ENCODE results near the gene TBRG4.
"Not testable (repeated sequence)": the region's sequence is repeated elsewhere in the genome, so short reads cannot be mapped to it uniquely, and the experiment has no call there.

TBRG4 gene

DNA sequence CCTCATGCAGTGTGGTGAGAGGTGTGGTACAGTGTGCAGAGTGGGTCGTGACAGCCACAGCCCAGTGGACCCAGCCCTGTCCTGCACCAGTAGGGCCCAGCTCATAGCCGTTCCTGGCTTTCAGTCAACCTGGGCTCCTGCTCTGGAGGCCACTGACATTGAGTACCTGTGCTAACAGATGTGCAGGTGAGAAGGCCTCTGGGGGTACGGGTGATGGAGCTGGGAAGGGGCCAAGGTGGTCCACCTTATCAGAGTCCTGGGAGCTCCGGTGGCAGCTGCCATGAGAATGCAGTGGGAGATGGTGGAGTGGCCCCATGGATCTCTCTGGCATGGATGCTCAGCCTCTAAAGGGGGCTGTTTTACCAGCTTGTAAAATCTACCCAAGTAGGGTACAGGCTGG lies 6.1 kb upstream of the TBRG4 start:
- no peak for DNase-seq (ENCODE audit: low read depth in 2 of 2)

DNA sequence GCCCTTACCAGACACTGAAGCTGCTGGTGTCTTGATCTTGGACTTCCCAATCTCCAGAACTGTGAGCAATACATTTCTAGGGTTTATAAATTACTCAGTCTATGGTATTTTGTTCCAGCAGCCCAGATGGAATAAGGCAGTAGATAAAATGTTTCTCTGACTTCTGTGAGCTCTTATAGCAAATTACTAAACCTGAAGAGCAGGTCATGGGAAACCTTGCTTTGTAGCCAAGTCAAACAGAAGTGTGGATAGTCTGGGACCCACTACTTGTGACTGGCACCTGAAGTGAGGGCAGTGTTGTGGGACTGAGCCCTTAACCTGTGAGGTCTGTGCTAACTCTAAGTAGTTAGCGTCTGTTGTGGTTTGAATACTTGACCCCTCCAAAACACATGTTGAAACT lies 4.6 kb upstream of the TBRG4 start:
- no peak for DNase-seq (ENCODE audit: low read depth in 2 of 2)

DNA sequence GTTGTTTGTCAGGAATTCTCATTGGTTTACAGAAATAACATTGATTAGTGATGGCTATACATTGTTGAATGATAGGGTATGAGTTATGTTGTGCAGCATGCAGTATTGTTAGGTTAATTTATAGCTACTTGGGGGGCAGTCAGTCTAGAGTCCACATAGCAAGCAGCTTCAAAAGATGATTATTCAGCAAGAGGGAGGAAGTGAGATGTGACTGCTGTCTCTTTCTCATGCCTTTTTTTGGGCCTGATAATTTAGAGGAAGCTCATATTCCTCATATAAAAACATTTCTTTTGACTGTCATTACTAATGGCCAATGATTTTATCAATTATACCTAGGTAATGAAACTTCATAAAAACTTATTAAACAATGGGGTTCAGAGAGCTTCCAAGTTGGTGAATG lies 3.4 kb upstream of the TBRG4 start:
- DNase-seq (ENCODE audit: low read depth in 2 of 2): no peak

DNA sequence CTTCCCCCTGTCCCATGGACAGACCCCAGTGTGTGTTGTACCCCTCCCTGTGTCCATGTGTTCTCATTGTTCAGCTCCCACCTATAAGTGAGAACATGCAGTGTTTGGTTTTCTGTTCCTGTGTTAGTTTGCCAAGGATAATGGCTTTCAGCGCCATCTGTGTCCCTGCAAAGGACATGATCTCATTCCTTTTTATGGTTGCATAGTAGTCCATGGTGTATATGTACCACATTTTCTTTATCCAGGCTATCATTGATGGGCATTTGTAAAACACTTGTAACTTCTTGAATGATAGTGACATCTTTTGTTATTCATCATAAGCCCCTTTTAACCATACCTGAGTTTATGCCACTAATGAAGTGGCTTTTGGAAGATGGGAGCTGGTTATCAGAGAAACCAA lies 2.8 kb upstream of the TBRG4 start:
- not testable (repeated sequence) for DNase-seq (ENCODE audit: low read depth in 2 of 2)

DNA sequence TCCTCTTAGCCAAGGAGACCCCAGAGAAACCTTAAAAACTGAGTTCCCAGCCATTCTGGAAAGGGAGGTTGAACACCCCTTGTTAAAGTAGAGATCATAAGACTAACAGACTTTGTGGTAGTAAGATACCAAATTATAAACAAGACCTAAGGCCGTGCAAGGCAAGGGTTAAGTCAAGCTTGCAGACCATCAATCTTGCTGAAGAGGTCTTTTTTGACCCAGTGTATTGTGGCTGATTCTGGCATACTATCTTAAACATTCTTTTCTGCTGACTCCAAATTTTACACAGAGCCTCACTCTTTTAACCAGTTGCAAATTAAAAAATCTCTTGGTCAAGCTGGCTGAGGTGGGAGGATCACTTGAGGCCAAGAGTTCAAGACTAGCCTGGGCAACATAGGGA lies 1.2 kb upstream of the TBRG4 start:
- DNase-seq (ENCODE audit: low read depth in 2 of 2): no peak

DNA sequence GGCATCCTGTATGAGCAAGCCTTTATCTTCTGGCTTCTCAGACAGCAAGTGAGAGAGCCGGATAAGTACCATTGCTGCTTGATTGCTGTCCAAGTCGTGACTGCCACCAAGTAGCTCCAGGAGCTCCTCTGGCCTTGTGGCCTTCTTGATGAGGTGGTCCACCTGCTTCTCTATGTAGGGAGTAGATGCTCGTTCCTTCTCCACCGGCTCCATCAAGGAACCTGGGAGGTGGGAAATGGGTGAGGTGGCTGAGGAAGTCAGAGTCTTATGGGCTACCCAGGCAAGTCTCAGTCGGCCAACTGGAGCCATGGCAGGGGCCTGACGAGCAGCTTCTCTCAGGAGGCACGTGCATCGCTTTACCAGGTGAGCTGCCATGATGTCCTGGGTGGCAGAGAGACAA lies 2.6 kb downstream of the TBRG4 start:
- no peak for DNase-seq (ENCODE audit: low read depth in 2 of 2)

DNA sequence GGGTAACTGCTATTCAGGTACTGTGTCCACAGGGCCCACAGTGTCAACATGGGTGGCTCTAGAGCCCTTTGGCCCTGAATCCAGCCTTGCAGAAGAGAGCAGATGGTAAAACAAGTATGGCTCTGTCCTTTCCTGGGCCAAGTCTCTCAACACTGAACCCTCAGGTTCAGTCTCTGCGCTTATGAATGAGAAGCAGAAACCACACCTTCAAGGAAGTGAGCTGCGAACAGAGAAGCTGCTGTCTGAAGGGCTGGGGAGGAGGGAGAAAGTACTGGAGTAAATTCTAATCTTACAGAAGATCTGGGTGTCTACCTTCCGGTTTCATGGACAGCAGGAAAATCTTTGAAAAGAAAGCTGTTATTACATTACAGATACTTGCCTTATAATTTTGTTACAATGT lies 4.1 kb downstream of the TBRG4 start:
- DNase-seq (ENCODE audit: low read depth in 2 of 2): no peak

DNA sequence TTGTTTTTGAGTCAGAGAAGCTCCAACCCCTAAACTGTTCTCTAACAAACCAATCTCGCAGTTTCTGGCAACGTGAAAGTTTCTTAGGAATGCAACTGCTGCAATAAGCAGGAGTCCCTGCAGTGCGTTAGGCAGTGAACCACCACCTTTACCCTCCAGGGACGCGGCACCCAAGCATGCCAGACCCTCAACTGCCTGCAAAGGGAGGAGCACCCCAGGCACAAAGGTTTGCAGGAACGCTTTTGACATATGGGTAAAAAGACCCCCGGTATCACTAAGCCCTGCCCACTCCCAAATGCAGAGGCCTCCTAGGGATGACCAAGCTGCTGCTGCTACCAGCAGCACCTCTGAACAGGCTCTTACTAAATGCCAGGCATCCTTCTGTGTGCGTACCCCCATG lies 4.7 kb downstream of the TBRG4 start:
- DNase-seq (ENCODE audit: low read depth in 2 of 2): no peak

DNA sequence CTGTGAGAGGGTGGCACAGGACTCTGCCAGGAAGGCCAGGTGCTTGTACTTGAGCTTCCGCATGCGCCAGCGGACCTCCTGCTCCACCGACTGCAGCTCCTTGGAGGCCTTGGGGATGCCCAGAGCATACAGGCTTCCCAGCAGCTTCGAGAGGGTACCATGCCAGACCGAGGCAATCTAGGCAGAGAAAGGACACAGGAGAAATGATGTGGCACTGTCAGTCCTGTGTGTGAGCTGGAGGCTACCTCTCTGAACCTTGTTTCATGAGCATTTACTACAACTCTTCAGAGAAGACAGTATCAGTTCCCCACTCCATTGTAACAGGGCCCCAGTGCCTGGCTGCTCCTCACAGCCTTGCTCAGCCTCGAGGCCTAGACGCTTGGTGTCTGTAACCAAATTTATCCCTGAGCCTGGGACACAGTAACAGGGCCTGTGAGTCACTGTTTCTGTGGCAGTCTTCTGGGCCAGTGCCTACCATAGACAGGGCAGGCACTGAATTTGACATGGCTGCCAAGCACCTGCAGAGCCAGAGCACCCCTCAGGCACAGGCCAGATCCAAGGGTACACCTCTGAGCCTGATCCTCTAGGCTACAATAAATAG lies 5.8 kb downstream of the TBRG4 start:
- DNase-seq (ENCODE audit: low read depth in 2 of 2): no peak

DNA sequence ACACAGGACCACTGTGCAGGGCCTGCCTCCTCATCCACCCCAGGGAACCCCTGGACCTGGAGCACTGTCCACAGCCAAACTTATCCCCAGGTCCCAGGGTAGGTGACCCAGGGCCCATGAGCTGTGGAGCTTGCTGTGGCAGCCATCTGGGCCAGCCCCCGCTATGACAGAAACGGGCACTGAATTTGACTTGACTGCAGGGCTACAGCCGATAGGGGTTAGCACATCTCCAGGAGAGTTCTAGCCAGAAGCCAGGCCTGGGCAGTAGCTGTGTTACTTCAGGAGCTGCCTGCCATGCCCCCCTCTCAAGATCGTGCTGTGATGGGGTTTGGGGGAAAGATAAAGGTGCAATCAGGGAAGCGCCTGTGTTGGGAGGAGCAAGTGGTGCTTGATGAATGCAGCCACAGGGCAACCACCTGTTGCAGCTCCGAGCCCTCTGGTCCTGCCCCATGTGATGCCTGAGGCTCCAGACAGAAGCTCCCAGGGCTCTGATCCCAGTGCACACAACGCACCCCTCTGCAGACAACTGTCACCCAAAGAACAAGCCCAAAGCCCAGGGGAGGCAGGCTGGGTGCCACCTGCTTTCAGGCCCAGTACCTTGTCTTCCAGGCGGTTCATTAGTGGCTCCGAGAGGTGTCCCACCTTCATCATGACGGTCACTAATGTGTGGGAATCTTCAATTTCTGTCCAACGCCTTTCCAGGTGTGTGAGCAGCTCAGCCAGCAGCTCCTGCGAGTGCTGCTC lies 6.5 kb downstream of the TBRG4 start:
- DNase-seq (ENCODE audit: low read depth in 2 of 2): no peak

DNA sequence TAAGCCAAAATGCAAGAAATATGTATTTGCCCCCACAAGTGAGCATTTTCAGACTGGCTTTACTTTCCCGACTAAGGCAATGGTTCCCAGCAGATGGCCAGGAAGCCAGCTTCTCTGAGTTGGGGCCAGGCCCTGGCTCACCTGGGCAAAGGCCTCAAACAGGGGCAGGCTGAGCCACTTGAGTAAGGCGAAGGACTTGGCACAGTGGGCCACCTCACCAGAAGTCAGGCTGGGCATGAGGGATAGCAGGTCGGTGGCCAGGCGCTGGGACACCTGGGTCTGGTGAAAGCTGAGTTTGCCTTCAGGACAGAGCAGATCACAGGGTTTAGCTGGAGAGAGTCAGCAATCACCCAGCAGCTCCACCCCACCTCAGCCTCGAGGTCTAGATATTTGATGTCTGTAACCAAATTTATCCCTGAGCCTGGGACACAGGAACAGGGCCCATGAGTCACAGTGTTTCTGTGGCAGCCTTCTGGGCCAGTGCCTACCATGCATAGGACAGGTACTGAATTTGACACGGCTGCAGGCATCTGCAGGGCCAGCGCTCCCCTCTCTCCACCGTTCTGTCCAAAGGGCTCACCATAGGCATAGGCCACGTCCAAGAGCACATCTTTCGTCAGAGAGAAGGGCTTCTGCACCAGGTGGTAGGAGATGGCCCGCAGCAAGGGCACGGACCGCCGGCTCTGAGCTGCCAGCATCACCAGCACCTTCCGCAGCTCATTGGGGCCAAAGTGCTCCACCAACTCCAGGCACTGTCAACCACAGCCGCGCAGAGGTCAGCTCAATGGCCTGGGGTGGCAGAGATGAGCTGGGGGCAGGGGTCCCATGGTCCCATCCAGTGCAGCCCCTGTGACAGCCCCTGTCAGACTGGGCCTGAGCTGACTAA lies 7.3 kb downstream of the TBRG4 start:
- no peak for DNase-seq (ENCODE audit: low read depth in 2 of 2)

DNA sequence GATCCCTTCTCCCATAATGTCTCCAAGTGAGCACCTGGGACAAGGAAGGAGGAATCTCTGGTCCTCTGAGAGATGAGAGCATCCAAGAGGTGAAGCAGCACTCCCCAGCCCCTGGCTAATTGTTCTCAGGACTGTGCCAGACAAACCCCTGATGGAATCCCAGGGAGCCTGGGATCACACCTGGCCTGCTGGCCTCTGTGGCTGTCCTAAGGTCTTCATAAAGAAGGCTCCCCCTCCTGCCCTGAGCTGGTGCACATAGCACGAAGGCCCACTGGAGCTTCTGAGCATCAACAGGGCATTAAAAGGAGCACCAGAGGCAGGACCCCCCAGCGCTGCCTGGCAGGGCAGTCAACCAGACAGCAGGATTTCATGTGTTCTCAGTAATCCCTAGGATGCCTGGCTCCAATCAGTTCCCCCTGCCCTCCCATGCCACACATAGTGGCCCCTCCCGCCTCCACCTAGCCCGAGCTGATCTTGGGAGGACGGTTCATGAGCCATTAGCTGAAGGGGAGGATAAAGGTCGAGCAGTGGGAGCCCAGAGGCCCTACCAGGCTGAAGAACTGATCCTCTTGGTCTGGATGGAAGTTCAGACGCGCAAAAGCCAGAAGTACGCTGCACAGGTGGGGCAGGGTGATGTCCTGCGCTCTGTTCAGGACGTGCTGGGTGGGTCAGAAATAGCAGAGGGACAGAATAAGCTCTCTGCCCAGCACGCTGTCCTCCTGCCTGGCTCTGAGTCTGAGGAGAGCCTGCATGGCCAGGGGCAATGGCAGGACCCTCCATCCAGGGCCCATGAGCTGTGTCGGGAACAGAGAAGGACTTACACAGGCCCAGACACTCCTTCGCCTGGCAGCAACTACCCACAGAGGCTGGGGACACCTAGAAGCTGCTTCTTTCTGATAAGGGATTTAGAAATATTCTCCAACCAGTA lies 8.4 kb downstream of the TBRG4 start:
- DNase-seq (ENCODE audit: low read depth in 2 of 2): no peak

DNA sequence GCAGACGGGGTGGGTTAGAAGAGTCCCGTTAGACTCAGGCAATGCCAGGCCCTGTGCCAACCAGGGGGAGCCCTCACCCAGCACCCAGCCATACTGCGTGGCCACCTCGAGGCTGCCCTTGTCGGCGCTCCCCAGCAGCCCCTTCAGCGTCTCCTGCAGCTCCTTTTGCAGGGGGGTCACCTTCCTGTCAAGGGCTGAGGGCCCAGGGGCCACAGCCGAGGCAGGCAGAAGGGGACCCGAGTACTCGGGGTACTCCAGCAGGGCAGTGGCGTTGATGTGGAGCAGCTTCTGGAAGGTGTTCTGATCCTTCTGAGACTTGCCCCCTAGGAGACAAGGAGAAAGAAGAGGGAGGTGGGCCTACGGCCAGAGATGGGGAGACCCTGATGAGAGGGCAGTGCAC lies 9.7 kb downstream of the TBRG4 start:
- no peak for DNase-seq (ENCODE audit: low read depth in 2 of 2)

DNA sequence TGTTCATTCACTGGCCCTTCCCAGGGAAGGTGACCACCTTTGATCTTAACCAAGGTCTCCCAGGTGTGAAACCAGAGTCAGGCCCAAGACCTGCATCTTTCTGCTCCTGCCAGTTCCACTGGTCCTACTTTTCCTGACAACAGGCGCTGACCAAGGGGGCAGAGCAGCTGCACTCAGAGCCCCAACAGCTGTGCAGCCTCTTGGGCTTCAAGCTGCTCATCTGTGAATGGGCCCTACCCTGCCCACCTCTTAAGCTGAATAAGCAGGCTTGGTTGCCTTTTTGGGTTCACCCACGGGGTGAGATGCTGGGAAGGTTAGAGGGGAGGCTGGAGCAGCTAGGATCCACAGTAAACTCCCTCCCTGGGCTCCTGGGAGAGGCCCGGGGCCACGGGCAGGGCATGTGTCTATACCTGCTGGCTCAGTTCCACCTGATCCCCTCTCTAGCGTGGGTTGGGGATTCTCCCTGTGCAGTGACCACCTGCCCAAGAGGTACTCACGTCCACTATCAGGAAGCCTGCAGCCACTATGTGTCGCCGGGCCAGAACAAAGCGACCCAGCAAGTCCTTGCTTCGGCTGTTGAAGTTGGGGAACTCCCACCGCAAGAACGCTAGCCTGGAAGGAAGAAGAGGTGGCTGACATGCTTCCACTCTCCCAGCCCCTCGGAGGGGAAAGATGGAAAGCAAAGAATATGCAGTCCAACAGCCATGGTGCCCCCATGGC lies 10.6 kb downstream of the TBRG4 start:
- no peak for DNase-seq (ENCODE audit: low read depth in 2 of 2)

DNA sequence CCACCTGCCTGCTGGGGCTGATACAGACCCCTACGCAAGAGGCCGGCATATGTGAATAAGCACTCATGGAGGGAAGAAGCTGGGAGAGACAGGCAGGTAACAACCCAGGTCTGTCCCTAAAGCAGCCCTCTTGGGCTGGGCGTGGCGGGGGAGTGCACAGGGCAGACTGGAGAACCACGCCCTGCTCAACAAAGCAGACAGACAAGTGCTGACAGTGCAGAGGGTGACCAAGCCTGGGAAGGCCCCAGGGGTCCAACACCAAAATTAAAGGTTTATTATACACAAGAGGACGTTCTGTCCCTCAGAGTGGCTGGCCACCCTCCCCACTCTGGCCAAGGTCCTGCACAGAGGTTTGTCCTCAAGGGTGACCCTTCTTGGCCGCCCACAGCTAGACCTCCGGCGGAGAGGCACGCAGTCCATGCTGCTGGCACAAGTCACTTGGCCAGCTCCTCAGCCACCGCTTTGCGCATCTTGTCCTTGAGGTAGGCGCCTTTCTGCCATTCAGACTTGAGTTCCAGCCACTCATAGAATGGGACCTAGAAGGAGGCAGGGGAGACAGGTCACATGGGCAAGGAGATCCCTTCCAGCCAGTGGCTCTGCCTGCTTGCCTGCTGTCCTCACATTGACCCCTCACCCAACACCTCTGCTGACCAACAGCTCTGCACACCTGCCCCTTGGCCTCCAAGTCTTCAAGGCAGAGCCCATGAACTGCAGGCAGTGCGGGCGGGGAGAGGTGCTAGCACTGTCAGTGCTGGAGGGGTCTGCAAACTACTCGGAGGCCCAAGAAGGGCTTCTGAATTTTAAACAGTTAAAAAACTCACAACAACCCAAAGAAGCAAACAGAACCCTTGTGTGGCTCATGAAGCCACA lies 11.4 kb downstream of the TBRG4 start:
- DNase-seq (ENCODE audit: low read depth in 2 of 2): no peak

DNA sequence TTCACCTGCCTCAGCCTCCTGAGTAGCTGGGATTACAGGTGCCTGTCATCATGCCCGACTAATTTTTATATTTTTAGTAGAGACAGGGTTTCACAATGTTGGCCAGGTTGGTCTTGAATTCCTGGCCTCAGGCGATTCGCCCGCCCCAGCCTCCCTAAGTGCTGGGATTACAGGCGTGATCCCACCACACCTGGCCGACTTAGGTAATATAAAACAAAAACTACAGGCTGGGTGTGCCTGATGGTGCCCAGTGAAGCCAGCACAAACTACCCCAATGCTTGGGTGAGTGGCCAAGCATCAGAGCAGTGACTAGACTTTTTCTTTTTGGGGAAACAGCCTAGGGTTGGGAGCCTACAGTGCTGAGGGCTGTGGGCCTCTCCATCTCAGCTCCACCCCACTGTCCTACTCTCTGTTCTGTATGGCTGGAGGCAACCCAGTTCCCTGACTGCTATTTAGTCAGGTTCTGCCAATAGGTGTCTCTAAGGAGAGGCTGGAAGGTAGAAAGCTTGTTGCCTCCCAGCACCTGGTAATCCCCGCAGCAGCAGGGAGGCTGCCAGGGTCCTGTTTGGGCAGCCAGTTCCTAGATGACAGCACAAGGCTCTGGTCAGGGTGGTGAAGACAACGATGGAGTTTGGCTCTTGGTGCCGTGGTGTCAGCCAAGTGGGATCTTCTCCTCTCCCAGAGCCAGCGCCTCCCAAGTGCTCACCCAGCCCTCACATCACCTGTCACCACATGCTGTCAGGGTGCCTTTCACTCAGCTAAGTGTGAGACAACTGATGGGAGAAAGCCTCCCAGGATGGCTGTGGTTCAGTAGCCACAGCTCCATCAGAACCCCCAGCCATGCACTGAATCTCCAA lies 12.3 kb downstream of the TBRG4 start:
- no peak for DNase-seq (ENCODE audit: low read depth in 2 of 2)

DNA sequence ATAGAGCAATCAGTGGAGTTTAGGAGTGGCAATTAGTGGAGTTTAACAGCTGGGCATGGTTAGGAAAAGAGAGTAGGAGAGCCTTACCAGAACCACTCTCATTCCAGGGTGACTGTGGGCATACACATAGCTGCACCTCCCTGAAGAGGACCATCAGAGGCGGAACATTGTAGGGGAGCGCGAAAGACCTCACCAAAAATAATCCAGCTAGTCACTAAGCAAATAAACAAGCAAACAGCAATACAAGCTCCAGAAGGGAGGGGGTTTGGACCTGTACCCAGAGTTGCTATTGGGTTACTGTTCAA lies 18.6 kb downstream of the TBRG4 start:
- no peak for DNase-seq (ENCODE audit: low read depth in 2 of 2)

DNA sequence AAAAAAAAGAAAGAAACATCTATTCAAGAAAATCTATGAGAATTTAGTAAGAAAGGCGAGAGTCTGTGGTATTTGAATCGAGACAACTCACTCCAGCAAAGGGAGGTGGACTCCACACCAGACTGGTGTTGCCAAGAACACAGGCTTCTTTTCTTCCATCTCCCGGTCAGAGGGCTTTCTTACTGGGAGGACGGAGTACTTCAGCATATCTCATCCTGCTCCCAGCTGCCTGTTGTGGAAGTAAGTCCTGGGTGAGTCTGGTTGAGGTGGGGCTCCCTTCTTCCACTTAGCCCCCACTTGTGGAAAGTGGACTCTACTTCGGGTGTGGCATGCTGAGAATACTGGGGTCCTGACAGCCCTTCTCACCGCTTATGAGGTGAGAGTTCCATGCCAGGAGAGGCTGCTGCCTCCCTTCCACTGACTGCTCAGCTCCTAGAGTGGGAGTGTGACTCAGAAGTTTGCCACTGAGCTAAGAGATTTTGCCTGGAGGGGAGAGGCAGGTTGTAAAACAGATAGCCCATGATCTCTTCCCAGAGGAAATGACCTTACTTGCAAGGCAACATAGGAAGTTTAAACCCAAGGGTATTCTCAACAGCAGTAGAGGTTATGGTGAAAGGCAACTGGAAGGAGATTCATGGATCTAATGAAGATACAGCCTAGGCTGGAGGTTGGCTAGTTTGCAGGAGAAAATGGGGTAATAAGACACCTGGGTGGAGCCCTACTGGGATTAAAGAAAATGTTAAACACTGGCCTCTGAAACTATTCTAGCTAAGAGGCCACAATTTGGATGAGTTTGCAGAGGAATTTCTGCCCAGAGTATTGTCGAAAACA lies 19.2 kb downstream of the TBRG4 start:
- no peak for DNase-seq (ENCODE audit: low read depth in 2 of 2)

All from stimulated activated CD4-positive, alpha-beta T cell treated with anti-CD3 and anti-CD28 coated beads, Interleukin-1b, Interleukin-23, amount 100 ng/mL, for 4 hours (primary cell).